ENCODE results near the gene VAPB.

DNA sequence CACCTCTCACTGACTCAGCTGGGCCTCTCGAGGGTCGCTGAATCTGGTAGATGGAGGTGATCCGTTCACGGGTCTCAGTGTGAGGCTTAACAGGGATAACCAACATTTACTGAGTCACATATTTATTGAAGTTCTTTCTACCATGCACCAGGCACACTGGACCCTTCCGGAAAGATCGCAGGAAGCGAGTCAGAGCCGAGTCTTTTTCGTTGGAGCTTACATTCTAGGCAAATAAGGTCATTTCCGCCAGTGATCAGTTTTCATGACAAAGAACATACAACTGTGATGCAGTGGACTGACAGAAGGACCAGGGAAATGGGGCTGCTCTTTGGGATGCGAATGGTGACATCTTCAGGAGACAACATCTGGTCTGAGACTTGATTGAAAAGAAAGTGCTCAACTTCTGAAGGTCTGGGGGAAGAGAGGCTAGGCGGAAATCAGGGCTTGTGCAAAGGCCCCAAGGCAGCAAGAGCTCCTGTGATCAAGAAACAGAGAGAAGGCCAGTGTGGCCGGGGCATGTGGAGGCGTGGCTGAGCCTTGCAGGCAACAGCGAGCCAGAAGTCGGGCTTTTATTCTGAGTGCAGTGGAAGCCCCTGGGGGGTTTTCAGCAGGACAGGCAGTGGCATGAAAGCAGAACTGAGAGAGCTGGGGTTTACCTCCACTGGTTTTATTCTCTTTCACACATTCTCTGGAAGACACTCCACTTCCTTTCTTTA lies 69.5 kb downstream of the VAPB start:
- TF ChIP-seq, protein P1, sequence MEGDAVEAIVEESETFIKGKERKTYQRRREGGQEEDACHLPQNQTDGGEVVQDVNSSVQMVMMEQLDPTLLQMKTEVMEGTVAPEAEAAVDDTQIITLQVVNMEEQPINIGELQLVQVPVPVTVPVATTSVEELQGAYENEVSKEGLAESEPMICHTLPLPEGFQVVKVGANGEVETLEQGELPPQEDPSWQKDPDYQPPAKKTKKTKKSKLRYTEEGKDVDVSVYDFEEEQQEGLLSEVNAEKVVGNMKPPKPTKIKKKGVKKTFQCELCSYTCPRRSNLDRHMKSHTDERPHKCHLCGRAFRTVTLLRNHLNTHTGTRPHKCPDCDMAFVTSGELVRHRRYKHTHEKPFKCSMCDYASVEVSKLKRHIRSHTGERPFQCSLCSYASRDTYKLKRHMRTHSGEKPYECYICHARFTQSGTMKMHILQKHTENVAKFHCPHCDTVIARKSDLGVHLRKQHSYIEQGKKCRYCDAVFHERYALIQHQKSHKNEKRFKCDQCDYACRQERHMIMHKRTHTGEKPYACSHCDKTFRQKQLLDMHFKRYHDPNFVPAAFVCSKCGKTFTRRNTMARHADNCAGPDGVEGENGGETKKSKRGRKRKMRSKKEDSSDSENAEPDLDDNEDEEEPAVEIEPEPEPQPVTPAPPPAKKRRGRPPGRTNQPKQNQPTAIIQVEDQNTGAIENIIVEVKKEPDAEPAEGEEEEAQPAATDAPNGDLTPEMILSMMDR (optimal IDR thresholded peaks at IDR 0.05 in 1 of 3, IDR thresholded peaks at IDR 0.05 in 1 of 3, conservative IDR thresholded peaks at IDR 0.05 in 1 of 3; ENCODE audit: extremely low read depth in 1 of 3, insufficient read depth in 2 of 3, low read length in 3 of 3): no peak
- no peak for TF ChIP-seq EZH2 (IDR thresholded peaks at IDR 0.05; ENCODE audit: low read length)
